Retina (tissue), 1 donor: ENCODE measurements around the gene UBE3D.
"Not testable (repeated sequence)": the region's sequence is repeated elsewhere in the genome, so short reads cannot be mapped to it uniquely, and the experiment has no call there.

ENCODE experiments used
- DNase-seq: peaks from one replicate; pipeline ENCODE4 v3.0.0-alpha.2; 2016

Gene UBE3D

GRCh38 chr6:82865461-82865860 is 200.2 kb downstream of the UBE3D start:
- no peak for DNase-seq

- no peak for DNase-seq
These were observed 201.9 kb downstream of the UBE3D start for GRCh38 chr6:82863781-82864180.

GRCh38 chr6:82862543-82862942 is 203.1 kb downstream of the UBE3D start:
- DNase-seq, result no peak

- no peak for DNase-seq
These were observed 204.5 kb downstream of the UBE3D start for GRCh38 chr6:82861121-82861520.

- DNase-seq, result not testable (repeated sequence)
These were observed 209.6 kb downstream of the UBE3D start for GRCh38 chr6:82856077-82856476.

GRCh38 chr6:82852904-82853303 is 212.7 kb downstream of the UBE3D start:
- not testable (repeated sequence) for DNase-seq

- no peak for DNase-seq
These were observed 222.3 kb downstream of the UBE3D start for GRCh38 chr6:82843291-82843885.

- DNase-seq, result no peak
These were observed 222.9 kb downstream of the UBE3D start for GRCh38 chr6:82842721-82843120.
